Progenitor cell of endocrine pancreas (in vitro differentiated cells): ENCODE results near the gene SMG9. TPM values are rescaled to one million over a fixed set of nuclear protein-coding genes. Genes with fewer than 3 reads are reported as not detected.
"Not testable (repeated sequence)": the region's sequence is repeated elsewhere in the genome, so short reads cannot be mapped to it uniquely, and the experiment has no call there.

Experiments used
- DNase-seq: peaks from one replicate; pipeline ENCODE4 v3.0.0; 2021; ENCODE audit warnings: low spot score; ENCODE audit not compliant: unreplicated experiment
- H3K27ac Mint-ChIP-seq: 2 replicates; pipeline ENCODE4 v1.8.0; 2021; ENCODE audit warnings: mild to moderate bottlenecking, moderate library complexity, mixed read lengths
- H3K27me3 Mint-ChIP-seq: 2 replicates; pipeline ENCODE4 v1.8.0; 2021; ENCODE audit warnings: mixed read lengths
- H3K36me3 Mint-ChIP-seq: 2 replicates; pipeline ENCODE4 v1.8.0; 2022; ENCODE audit warnings: mixed read lengths; ENCODE audit not compliant: insufficient read depth
- H3K4me1 Mint-ChIP-seq: 2 replicates; pipeline ENCODE4 v1.8.0; 2021; ENCODE audit warnings: low read depth, mixed read lengths
- H3K4me3 Mint-ChIP-seq: 2 replicates; pipeline ENCODE4 v1.8.0; 2021; ENCODE audit warnings: low read depth, mild to moderate bottlenecking, moderate library complexity, mixed read lengths
- H3K9me3 Mint-ChIP-seq: 2 replicates; pipeline ENCODE4 v1.8.0; 2021; ENCODE audit warnings: low read depth, mixed read lengths
- total RNA-seq: library from RNA; stranded (reverse); gene quantifications from 2 replicates; pipeline ENCODE4 v1.2.1, GENCODE V29; 2021
- TF ChIP-seq, protein P1 (sequence below): fragments of 200-600 bp; sonication (generic); IDR thresholded peaks from one replicate; pipeline ENCODE4 v1.5.0; 2021; ENCODE audit warnings: antibody characterized with exemption, mild to moderate bottlenecking; ENCODE audit not compliant: unreplicated experiment

The SMG9 gene
- total RNA-seq, 1 donor from 2014 or later = 78.9 TPM

DNA sequence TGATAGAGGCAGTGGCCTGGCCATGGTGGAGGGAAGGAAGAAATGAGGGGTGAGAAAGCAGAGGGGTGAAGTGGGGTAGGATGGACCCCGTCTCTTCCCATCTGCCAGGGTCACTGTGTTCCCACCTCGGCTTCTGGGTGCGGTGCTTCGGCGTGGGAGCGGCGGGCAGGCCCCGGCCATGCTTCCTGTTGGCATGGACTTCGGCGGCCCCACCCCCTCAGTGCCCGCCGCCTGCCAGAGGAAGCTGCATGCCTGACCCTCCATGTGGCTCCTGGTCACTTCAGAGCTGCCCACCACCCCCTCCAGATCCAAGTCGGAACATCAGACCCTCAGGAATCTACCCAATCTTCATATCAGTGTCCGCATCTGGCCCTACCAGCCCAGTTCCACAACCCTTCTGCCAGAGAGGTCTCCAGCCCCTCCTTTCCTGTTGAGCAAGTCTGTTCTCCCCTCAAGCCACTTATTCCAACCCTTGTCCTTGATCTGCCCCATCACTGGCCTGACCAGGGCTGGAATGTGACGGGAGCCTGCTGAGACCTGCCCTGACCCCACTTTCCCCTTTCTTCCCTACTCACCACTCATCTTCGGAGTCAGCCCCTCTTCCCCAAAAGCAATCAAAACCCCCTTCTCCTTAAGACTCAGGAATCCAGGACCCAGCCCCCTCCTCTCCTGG, 24.5 kb upstream of the SMG9 start:
- Mint-ChIP-seq H3K9me3 (no peaks in the 10 kb centered on the region), H3K27me3 (peaks cover 70% of the 10 kb centered on the region), H3K27ac (no peak overlapping the region), H3K36me3 (no peaks in the 10 kb centered on the region), H3K4me1 (peaks cover 16% of the 10 kb centered on the region), H3K4me3 (no peak overlapping the region)
- no peak for DNase-seq
- TF ChIP-seq, protein P1, sequence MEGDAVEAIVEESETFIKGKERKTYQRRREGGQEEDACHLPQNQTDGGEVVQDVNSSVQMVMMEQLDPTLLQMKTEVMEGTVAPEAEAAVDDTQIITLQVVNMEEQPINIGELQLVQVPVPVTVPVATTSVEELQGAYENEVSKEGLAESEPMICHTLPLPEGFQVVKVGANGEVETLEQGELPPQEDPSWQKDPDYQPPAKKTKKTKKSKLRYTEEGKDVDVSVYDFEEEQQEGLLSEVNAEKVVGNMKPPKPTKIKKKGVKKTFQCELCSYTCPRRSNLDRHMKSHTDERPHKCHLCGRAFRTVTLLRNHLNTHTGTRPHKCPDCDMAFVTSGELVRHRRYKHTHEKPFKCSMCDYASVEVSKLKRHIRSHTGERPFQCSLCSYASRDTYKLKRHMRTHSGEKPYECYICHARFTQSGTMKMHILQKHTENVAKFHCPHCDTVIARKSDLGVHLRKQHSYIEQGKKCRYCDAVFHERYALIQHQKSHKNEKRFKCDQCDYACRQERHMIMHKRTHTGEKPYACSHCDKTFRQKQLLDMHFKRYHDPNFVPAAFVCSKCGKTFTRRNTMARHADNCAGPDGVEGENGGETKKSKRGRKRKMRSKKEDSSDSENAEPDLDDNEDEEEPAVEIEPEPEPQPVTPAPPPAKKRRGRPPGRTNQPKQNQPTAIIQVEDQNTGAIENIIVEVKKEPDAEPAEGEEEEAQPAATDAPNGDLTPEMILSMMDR = no peak

DNA sequence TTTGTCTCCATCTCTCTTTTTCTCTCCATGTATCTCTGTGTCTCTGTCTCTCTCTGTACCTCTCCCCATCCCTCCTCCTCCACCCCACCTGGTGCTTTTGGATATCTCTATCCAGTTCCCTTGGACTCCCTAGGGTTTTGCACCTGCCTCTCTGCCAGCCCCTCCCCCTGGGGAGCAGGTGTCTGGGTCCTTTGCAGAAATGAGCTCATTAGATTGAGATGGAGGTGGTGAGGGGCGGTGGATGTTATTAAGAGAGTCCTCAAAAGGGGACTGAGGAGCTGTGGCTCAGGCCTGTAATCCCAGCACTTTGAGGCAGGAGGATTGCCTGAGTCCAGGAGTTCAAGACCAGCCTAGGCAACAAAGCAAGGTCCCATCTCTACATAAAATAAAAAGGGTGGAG, 23.9 kb upstream of the SMG9 start:
- Mint-ChIP-seq H3K36me3 (no peaks in the 10 kb centered on the region), H3K27ac (no peak overlapping the region), H3K27me3 (peaks cover 69% of the 10 kb centered on the region), H3K4me3 (no peak overlapping the region), H3K9me3 (no peaks in the 10 kb centered on the region), H3K4me1 (peaks cover 17% of the 10 kb centered on the region)
- no peak for DNase-seq
- TF ChIP-seq, protein P1 = no peak

DNA sequence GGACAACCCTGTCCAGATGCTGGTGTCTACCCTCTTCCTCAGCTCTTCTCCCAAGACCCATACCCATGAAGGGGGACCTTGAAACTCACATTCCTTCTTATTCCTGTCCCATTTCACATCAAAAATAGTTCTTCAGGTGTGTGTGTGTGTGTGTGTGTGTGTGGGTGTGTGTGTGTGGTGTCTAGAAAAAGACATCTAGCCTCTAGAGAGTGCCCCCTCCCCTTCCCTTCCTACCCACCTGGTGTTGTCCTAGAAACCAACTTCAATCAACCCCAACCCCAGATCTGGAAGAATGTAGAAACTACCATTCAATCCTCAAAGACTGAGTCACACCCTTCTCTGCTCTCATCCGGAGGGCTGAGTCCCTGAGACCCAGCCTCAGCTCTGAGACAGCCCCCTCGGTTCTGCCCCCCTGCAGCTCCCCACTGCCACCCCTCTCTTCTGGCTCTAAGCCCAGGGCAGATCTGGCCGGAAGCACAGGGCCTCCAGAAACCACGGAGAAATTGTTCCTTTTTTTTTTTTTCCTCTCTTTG, 22.5 kb upstream of the SMG9 start:
- Mint-ChIP-seq H3K9me3 (no peaks in the 10 kb centered on the region), H3K27me3 (peaks cover 72% of the 10 kb centered on the region), H3K27ac (no peak overlapping the region), H3K4me1 (peaks cover 18% of the 10 kb centered on the region), H3K4me3 (no peak overlapping the region), H3K36me3 (no peaks in the 10 kb centered on the region)
- TF ChIP-seq, protein P1 = no peak
- no peak for DNase-seq

DNA sequence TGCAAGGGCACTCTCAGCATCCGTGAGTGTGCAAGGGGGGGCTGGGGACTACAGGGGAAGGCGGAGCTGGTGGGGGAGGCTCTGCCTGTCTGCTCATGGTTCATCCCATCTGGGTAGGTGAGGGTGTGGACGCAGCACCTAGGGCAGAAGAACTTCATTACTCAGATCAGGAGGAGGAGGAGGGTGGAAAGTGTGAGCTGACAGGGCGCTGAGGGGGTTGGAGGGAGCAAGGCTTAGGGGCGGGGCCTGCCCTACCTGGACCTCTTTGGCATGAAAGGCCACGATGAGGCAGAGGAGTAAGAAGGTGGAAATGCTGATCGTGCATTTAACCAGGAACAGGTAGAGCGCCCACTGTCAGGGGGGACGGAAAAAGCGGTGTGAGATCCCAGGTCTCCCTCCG, 21.5 kb upstream of the SMG9 start:
- no peak overlapping the region for H3K27ac Mint-ChIP-seq
- TF ChIP-seq, protein P1 = no peak
- no peak for DNase-seq
- no peaks in the 10 kb centered on the region for H3K36me3 Mint-ChIP-seq
- no peaks in the 10 kb centered on the region for H3K9me3 Mint-ChIP-seq
- peaks cover 71% of the 10 kb centered on the region for H3K27me3 Mint-ChIP-seq
- peaks cover 18% of the 10 kb centered on the region for H3K4me1 Mint-ChIP-seq
- no peak overlapping the region for H3K4me3 Mint-ChIP-seq

DNA sequence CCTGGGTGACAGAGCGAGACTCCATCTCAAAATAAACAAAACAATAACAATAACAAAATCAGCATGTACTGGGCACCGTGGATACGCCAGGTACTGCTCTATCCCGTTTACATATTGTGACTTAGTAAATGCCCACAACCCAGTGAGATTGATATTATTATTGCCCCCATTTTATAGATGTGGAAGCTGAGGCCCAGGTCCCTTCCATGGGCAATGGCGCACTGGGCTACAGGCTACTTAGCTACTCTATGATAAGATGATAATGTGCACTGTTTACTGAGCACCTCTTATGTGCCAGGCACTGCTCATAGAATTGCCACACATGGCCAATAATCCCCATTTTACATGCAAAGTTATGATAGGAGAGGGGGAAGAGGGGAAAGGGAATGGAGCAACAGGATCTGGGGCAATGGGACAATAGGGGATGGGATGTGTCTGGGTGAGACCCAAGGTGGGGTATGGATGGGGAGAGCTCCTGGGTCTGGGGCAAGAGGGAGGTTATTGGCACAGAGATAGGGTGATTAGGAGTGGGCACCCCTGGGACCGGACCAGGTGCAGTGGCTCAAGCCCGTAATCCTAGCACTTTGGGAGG, 20.6 kb upstream of the SMG9 start:
- Mint-ChIP-seq H3K27me3 (peaks cover 76% of the 10 kb centered on the region), H3K4me1 (peaks cover 18% of the 10 kb centered on the region), H3K9me3 (no peaks in the 10 kb centered on the region), H3K27ac (no peak overlapping the region), H3K36me3 (no peaks in the 10 kb centered on the region), H3K4me3 (no peak overlapping the region)
- DNase-seq = no peak
- TF ChIP-seq, protein P1 = no peak

DNA sequence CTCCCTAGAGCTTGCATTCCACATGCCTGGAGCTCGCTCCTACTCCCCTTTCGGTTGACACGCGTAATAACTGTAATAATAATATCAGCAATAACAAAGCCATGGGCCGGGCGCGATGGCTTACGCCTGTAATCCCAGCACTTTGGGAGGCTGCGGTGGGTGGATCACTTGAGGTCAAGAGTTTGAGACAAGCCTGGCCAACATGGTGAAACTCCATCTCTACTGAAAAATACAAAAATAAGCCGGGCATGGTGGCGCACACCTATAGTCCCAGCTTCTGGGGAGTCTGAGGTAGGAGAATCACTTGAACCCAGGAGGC, 20.1 kb upstream of the SMG9 start:
- not testable (repeated sequence) for H3K4me3 Mint-ChIP-seq, H3K36me3 Mint-ChIP-seq, H3K9me3 Mint-ChIP-seq, H3K27ac Mint-ChIP-seq, DNase-seq
- Mint-ChIP-seq H3K27me3 (peaks cover 81% of the 10 kb centered on the region), H3K4me1 (peaks cover 18% of the 10 kb centered on the region)
